SU-DHL-6 (cell line): Measurements from ENCODE around the gene MAP3K8.
"Not testable (repeated sequence)": the region's sequence is repeated elsewhere in the genome, so short reads cannot be mapped to it uniquely, and the experiment has no call there.

Source experiments
- H2AFZ ChIP-seq: fragments of 200-600 bp; sonication (generic); 2 replicates; pipeline ENCODE4 v1.6.1; 2014; ENCODE audit warnings: low read depth, mild to moderate bottlenecking, moderate library complexity, mixed read lengths, antibody characterized with exemption, low read length; ENCODE audit not compliant: severe bottlenecking
- H3F3A ChIP-seq: fragments of 200-600 bp; shearing (Covaris generic); 2 replicates; pipeline ENCODE4 v1.6.0; 2016; ENCODE audit warnings: antibody characterized with exemption, mild to moderate bottlenecking; ENCODE audit not compliant: insufficient read depth
- H3K27ac ChIP-seq: fragments of 200-600 bp; sonication (generic); 2 replicates; pipeline ENCODE4 v1.5.1; 2016; ENCODE audit warnings: low read depth, mild to moderate bottlenecking, low read length, moderate library complexity, mixed read lengths
- H3K27me3 ChIP-seq: fragments of 200-600 bp; sonication (generic), shearing (Covaris generic); 2 replicates; pipeline ENCODE4 v1.6.0; 2014; ENCODE audit warnings: mild to moderate bottlenecking, low read length
- H3K36me3 ChIP-seq: fragments of 200-600 bp; sonication (generic); 2 replicates; pipeline ENCODE4 v1.6.1; 2014; ENCODE audit warnings: mild to moderate bottlenecking, low read length, mixed read lengths
- H3K4me2 ChIP-seq: fragments of 300-600, 200-600 bp; shearing (Covaris generic), sonication (generic); 2 replicates; pipeline ENCODE4 v1.6.0; 2014; ENCODE audit warnings: low read length, low read depth, mild to moderate bottlenecking; ENCODE audit not compliant: poor library complexity, severe bottlenecking
- H3K4me3 ChIP-seq: fragments of 200-600 bp; sonication (generic); 2 replicates; pipeline ENCODE4 v1.5.1; 2014; ENCODE audit warnings: antibody characterized with exemption, low read length, mild to moderate bottlenecking, mixed read lengths; ENCODE audit not compliant: insufficient read depth, poor library complexity, severe bottlenecking
- H3K79me2 ChIP-seq: fragments of 200-600 bp; sonication (generic); 2 replicates; pipeline ENCODE4 v1.6.1; 2014; ENCODE audit warnings: mild to moderate bottlenecking, low read length, moderate library complexity; ENCODE audit not compliant: insufficient read depth
- H3K9ac ChIP-seq: fragments of 200-600 bp; sonication (generic); 2 replicates; pipeline ENCODE4 v1.7.0; 2014; ENCODE audit warnings: mild to moderate bottlenecking, low read length
- H3K9me2 ChIP-seq: fragments of 200-600 bp; sonication (generic); replicated peaks from 2 replicates; pipeline ENCODE4 v1.6.1; 2014; ENCODE audit warnings: low read length; ENCODE audit not compliant: insufficient read depth
- H3K9me3 ChIP-seq: fragments of 200-600 bp; sonication (generic); 2 replicates; pipeline ENCODE4 v1.6.1; 2014; ENCODE audit warnings: low read length, mixed read lengths; ENCODE audit not compliant: insufficient read depth
- H4K20me1 ChIP-seq: fragments of 200-600 bp; sonication (generic); 2 replicates; pipeline ENCODE4 v1.6.1; 2014; ENCODE audit warnings: low read depth, mild to moderate bottlenecking, antibody characterized with exemption, low read length, moderate library complexity, mixed read lengths
- EZH2phosphoT487 ChIP-seq: fragments of 200-600 bp; sonication (generic), shearing (Covaris generic); conservative IDR thresholded peaks from 2 replicates; pipeline ENCODE4 v1.6.1; 2018; ENCODE audit warnings: mild to moderate bottlenecking, antibody characterized with exemption, low read length, moderate library complexity, mixed read lengths
- TF ChIP-seq, protein P1 (sequence below): fragments of 200-600 bp; sonication (generic); IDR thresholded peaks from one replicate; pipeline ENCODE4 v1.5.1; 2017; ENCODE audit warnings: antibody characterized with exemption, mild to moderate bottlenecking, low read length, moderate library complexity; ENCODE audit not compliant: insufficient read depth, poor library complexity, severe bottlenecking

Gene MAP3K8

GRCh38 chr10:30476511-30477155 lies 42.6 kb downstream of the MAP3K8 start:
- H2AFZ ChIP-seq = no peak overlapping the region
- no peak for TF ChIP-seq EZH2phosphoT487
- TF ChIP-seq, protein P1, sequence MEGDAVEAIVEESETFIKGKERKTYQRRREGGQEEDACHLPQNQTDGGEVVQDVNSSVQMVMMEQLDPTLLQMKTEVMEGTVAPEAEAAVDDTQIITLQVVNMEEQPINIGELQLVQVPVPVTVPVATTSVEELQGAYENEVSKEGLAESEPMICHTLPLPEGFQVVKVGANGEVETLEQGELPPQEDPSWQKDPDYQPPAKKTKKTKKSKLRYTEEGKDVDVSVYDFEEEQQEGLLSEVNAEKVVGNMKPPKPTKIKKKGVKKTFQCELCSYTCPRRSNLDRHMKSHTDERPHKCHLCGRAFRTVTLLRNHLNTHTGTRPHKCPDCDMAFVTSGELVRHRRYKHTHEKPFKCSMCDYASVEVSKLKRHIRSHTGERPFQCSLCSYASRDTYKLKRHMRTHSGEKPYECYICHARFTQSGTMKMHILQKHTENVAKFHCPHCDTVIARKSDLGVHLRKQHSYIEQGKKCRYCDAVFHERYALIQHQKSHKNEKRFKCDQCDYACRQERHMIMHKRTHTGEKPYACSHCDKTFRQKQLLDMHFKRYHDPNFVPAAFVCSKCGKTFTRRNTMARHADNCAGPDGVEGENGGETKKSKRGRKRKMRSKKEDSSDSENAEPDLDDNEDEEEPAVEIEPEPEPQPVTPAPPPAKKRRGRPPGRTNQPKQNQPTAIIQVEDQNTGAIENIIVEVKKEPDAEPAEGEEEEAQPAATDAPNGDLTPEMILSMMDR = no peak
- no peaks in the 10 kb centered on the region for H3K79me2 ChIP-seq
- H3K27me3 ChIP-seq = no peaks in the 10 kb centered on the region
- H3K27ac ChIP-seq = no peak overlapping the region
- no peaks in the 10 kb centered on the region for H3F3A ChIP-seq
- no peaks in the 10 kb centered on the region for H3K9me3 ChIP-seq
- no peak overlapping the region for H3K4me2 ChIP-seq
- no peak overlapping the region for H3K4me3 ChIP-seq
- H3K9me2 ChIP-seq = no peaks in the 10 kb centered on the region
- no peaks in the 10 kb centered on the region for H4K20me1 ChIP-seq
- no peaks in the 10 kb centered on the region for H3K36me3 ChIP-seq
- H3K9ac ChIP-seq = no peak overlapping the region

- H3K9ac ChIP-seq, H3K9me3 ChIP-seq, H3K36me3 ChIP-seq: not testable (repeated sequence)
Observed at GRCh38 chr10:30479513-30479912, 45.5 kb downstream of the MAP3K8 start.

GRCh38 chr10:30481603-30482002 lies 47.6 kb downstream of the MAP3K8 start:
- no peaks in the 10 kb centered on the region for H3F3A ChIP-seq
- H3K36me3 ChIP-seq = no peaks in the 10 kb centered on the region
- H3K9ac ChIP-seq = no peak overlapping the region
- no peak overlapping the region for H3K4me2 ChIP-seq
- no peaks in the 10 kb centered on the region for H4K20me1 ChIP-seq
- H3K4me3 ChIP-seq = no peak overlapping the region
- no peaks in the 10 kb centered on the region for H3K27me3 ChIP-seq
- no peaks in the 10 kb centered on the region for H3K79me2 ChIP-seq
- no peaks in the 10 kb centered on the region for H3K9me3 ChIP-seq
- H2AFZ ChIP-seq = no peak overlapping the region
- TF ChIP-seq, protein P1 = no peak
- no peak for TF ChIP-seq EZH2phosphoT487
- H3K9me2 ChIP-seq = no peaks in the 10 kb centered on the region
- H3K27ac ChIP-seq = no peak overlapping the region

More at GRCh38 chr10:30479513-30479912, 45.5 kb downstream of the MAP3K8 start:
- not testable (repeated sequence) for H2AFZ ChIP-seq, H4K20me1 ChIP-seq, H3K79me2 ChIP-seq, H3K27ac ChIP-seq, H3K9me2 ChIP-seq, H3F3A ChIP-seq, H3K4me2 ChIP-seq, H3K27me3 ChIP-seq, H3K4me3 ChIP-seq

- H3K36me3 ChIP-seq = no peaks in the 10 kb centered on the region
- H2AFZ ChIP-seq = no peak overlapping the region
- H3K4me2 ChIP-seq = no peak overlapping the region
- no peaks in the 10 kb centered on the region for H3K9me3 ChIP-seq
- no peaks in the 10 kb centered on the region for H3F3A ChIP-seq
- no peaks in the 10 kb centered on the region for H3K79me2 ChIP-seq
- no peaks in the 10 kb centered on the region for H3K27me3 ChIP-seq
- no peaks in the 10 kb centered on the region for H4K20me1 ChIP-seq
- no peak overlapping the region for H3K4me3 ChIP-seq
- no peak overlapping the region for H3K9ac ChIP-seq
- no peak overlapping the region for H3K27ac ChIP-seq
- no peak for TF ChIP-seq EZH2phosphoT487
- TF ChIP-seq, protein P1 = no peak
- no peaks in the 10 kb centered on the region for H3K9me2 ChIP-seq
Observed at GRCh38 chr10:30488316-30488715, 54.3 kb downstream of the MAP3K8 start.
